ACC112 (cell line): ENCODE measurements around the gene STEAP1B.
"Not testable (repeated sequence)": the region's sequence is repeated elsewhere in the genome, so short reads cannot be mapped to it uniquely, and the experiment has no call there.

Experiments used
- H2AFZ ChIP-seq: fragments of 200-600 bp; sonication (generic); one replicate; pipeline ENCODE4 v1.6.0; 2017; ENCODE audit warnings: antibody characterized with exemption, low read length; ENCODE audit not compliant: unreplicated experiment
- H3K27ac ChIP-seq: fragments of 200-600 bp; sonication (generic); 2 replicates; pipeline ENCODE4 v1.5.1; 2014; ENCODE audit warnings: low read depth, mild to moderate bottlenecking, antibody characterized with exemption, low read length, moderate library complexity
- H3K27me3 ChIP-seq: fragments of 200-600 bp; sonication (generic); 2 replicates; pipeline ENCODE4 v1.6.1; 2014; ENCODE audit warnings: mild to moderate bottlenecking, antibody characterized with exemption, low read length, moderate library complexity, mixed read lengths; ENCODE audit not compliant: insufficient read depth
- H3K36me3 ChIP-seq: fragments of 200-600 bp; sonication (generic); 2 replicates; pipeline ENCODE4 v1.6.1; 2016; ENCODE audit warnings: mild to moderate bottlenecking, antibody characterized with exemption, low read length, moderate library complexity, mixed read lengths; ENCODE audit not compliant: insufficient read depth
- H3K4me1 ChIP-seq: fragments of 200-600 bp; sonication (generic); one replicate; pipeline ENCODE4 v1.6.1; 2016; ENCODE audit warnings: low read length, mixed read lengths; ENCODE audit not compliant: insufficient read depth, unreplicated experiment, control insufficient read depth
- H3K4me3 ChIP-seq: fragments of 200-600 bp; sonication (generic); 2 replicates; pipeline ENCODE4 v1.5.1; 2014; ENCODE audit warnings: mild to moderate bottlenecking, low read depth, low read length
- H3K79me2 ChIP-seq: fragments of 200-600 bp; sonication (generic); one replicate; pipeline ENCODE4 v1.6.0; 2016; ENCODE audit warnings: low read length; ENCODE audit not compliant: control insufficient read depth, unreplicated experiment, insufficient read depth

The STEAP1B gene

DNA sequence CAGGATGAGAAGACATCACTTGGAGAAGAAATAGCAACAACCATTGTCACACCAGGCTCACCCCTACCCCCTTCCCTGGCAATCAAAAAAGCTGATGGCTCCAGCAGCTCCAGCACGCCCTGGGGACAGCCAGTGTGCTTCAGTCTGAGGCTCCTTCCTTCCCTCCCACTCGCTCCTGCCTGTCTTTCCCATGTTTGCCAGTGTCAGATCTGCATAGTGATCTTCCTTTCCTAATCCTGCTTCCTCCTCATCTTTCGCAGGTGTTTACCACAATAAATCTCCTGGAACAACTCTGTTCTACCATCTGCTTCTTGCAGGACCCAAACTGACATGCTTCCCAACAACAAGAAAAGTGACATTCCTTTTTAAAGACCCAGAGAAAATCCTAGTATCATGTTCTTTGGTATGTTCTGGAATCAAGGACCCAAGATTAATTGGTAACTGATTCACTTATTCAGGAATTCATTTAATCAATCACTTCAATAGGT is 57.1 kb downstream of the STEAP1B start:
- Histone ChIP-seq H3K4me3 (no peak overlapping the region), H2AFZ (no peak overlapping the region), H3K27ac (no peak overlapping the region), H3K79me2 (no peaks in the 10 kb centered on the region), H3K4me1 (no peaks in the 10 kb centered on the region), H3K36me3 (no peaks in the 10 kb centered on the region; the same call in 1 of the 2 replicates), H3K27me3 (no peaks in the 10 kb centered on the region)

DNA sequence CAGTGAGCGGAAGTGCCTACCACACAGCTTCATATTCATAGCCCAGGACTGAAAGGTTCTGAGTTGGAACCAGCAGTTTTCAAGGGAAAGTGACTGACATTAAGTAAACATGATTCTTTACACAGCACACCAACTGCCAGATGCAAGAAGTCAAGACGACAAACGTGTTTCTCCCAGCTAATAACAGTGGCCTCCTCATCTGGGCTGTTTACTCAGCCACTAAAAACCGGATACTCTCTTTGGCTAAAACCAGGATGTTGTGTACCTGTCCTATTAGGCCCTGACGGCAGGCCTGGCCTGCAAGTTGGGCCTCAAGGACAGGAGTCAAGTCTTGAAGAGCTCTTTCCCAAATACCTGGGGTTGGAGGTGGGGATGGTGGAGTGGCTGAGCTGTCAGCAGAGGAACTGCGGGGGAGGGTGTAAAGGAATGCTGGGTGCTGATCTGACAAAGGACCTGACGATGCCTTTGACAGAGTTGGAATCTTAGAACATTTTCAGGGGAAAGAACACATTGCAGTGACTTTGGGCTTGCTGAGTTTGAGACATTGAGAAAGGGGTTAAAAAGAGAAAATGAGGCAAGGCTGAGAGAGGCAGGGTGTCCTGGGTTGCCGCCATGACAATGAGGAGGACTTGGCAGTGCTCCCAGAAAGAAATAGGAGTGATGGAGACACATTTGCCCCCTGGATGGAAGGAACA is 57.7 kb downstream of the STEAP1B start:
- H3K4me3 ChIP-seq = no peak overlapping the region
- no peaks in the 10 kb centered on the region for H3K79me2 ChIP-seq
- H3K27me3 ChIP-seq = no peaks in the 10 kb centered on the region
- no peaks in the 10 kb centered on the region for H3K4me1 ChIP-seq
- H3K27ac ChIP-seq = no peak overlapping the region
- H3K36me3 ChIP-seq = no peaks in the 10 kb centered on the region; the same call in 1 of the 2 replicates
- H2AFZ ChIP-seq = no peak overlapping the region

DNA sequence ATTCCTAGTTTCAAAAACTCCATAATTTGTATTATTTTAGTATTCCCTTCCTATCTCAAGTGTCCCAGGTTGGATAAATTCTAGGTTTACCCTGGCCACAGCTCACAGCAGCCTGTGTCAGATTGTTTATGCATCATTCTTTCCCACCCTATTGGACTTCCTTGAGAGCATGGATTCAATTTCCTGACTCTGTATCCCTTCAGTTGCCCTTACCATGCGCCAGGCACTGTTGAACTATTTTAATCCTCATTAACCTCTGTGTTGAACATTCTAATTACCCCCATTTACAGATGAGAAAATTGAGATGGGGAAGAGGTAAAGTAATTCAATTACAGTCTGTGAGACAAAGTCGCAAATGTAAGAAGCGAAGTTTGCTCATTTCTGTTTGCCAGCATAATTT is 58.8 kb downstream of the STEAP1B start:
- Histone ChIP-seq H3K27ac (no peak overlapping the region), H3K4me1 (no peaks in the 10 kb centered on the region)

DNA sequence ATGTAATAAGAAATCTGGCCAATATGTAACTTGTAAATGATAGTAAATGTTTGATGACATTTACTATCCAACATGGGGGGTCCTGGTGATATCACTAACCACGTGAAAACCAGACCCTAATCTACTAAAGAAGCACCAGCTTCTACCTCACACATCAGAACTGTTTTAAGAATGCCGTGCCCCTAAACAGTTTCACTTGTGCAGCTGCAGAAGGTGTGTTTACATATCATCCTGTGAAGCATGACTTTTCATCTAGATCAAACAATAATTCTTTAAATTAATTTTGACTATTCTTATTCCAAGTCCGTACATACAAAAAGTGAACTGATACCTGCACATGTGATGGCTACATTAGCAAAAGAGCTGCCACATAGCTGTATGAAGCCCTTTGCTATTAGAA is 61.0 kb downstream of the STEAP1B start:
- H3K79me2 ChIP-seq = no peaks in the 10 kb centered on the region
- no peak overlapping the region for H3K27ac ChIP-seq
- H3K36me3 ChIP-seq = no peaks in the 10 kb centered on the region; the same call in 1 of the 2 replicates
- H3K27me3 ChIP-seq = no peaks in the 10 kb centered on the region
- no peak overlapping the region for H3K4me3 ChIP-seq
- no peak overlapping the region for H2AFZ ChIP-seq
- H3K4me1 ChIP-seq = peaks cover 6% of the 10 kb centered on the region

More for the DNA sequence above, 58.8 kb downstream of the STEAP1B start:
- no peak overlapping the region for H3K4me3 ChIP-seq
- no peaks in the 10 kb centered on the region for H3K27me3 ChIP-seq
- no peaks in the 10 kb centered on the region for H3K79me2 ChIP-seq
- no peaks in the 10 kb centered on the region; the same call in 1 of the 2 replicates for H3K36me3 ChIP-seq
- no peak overlapping the region for H2AFZ ChIP-seq

DNA sequence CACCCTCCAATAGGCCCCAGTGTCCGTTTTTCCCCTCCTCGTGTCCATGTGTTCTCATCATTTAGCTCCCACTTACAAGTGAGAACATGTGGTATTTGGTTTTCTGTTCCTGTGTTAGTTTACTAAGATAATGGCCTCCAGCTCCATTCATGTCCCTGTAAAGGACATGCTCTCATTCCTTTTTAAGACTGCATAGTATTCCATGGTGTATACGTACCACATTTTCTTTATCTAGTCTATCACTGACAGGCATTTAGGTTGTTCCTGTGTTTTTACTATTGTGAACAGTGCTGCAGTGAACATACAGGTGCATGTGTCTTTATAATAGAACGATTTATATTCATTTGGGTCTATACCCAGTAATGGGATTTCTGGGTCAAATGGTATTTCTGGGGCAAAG is 63.4 kb downstream of the STEAP1B start:
- H3K4me3 ChIP-seq = not testable (repeated sequence)

DNA sequence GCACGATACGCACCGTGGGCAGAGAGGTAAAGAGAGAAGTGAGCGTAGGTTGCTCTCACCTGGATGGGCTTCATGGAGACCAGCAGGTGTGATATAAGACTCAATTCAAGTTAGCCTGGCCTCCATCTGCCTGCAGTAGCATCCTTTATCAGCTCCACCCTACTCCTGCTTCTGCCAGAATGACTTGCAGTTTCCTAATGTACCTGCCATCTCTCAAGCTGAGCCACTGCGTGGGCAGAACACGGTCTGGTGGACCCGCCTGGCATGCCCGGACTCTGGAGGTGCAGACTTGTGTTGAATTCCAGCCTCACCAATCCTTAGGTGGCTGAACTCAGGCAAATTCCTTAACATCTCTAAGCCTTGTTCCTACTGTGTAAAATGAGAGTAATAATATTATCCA is 64.3 kb downstream of the STEAP1B start:
- no peak overlapping the region for H3K4me3 ChIP-seq
- H3K27ac ChIP-seq = no peak overlapping the region
- H3K36me3 ChIP-seq = no peaks in the 10 kb centered on the region; the same call in 1 of the 2 replicates
- no peaks in the 10 kb centered on the region for H3K27me3 ChIP-seq
- H3K79me2 ChIP-seq = peaks cover 2% of the 10 kb centered on the region
- no peak overlapping the region for H2AFZ ChIP-seq
- peaks cover 18% of the 10 kb centered on the region for H3K4me1 ChIP-seq

More for the DNA sequence above, 63.4 kb downstream of the STEAP1B start:
- H3K79me2 ChIP-seq, H3K27ac ChIP-seq, H3K27me3 ChIP-seq, H2AFZ ChIP-seq, H3K36me3 ChIP-seq: not testable (repeated sequence)
- H3K4me1 ChIP-seq = peaks cover 18% of the 10 kb centered on the region

DNA sequence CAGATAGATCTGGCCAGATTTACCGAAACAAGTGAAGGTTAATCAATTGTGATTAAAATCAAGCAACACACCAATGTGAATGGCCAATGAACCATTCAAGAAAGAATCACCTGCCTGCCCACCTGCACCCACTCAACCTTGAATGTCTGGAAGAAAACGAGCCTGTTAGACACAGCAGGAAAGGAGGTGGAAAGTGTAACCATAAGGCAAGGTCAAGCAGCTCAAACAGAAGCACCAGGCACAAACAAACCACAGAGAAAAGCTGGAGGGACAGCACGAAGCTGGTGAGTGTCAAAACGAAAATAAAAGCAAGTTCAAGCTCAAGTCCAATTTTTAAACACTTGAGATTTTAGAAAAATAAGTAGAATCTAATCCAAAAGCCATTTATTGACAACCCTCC is 64.9 kb downstream of the STEAP1B start:
- Histone ChIP-seq H3K36me3 (no peaks in the 10 kb centered on the region; the same call in 1 of the 2 replicates), H3K79me2 (peaks cover 2% of the 10 kb centered on the region), H3K27ac (no peak overlapping the region), H3K27me3 (no peaks in the 10 kb centered on the region), H3K4me3 (no peak overlapping the region), H3K4me1 (peaks cover 18% of the 10 kb centered on the region), H2AFZ (no peak overlapping the region)

DNA sequence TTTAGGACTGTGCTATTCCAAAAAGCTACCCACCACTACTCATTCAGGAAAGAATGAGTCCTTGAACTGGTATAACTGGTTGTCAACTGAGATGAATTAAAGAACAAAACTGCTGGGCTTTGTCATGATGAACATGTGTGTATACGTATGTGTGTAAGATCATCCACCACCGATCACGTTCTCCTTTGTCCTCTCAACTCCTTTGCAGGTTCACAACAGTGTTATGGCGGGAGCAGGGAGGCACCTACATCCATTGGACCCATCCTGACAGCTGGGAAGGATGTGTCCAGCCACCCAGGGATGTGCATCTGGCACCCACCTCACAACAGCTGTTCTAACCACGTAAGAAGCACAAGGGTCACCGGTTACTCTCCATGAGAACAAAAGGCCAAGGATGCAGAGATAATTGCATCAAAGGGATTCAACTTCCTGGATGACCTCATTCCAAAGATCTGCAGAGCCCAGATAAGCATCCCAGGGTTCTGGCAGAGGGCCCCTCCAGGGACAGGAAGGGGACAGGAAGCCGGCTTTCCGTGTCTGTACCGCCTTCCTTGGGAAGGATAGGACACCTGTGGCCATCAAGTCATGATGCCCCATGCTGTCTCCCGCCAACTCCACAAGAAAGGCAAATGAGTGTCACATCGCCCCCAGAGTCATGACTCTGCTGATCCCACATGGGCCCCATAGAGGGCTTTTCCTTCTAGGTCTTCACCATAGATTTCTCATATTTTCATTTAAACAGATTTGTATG is 66.1 kb downstream of the STEAP1B start:
- Histone ChIP-seq H3K4me3 (no peak overlapping the region), H3K36me3 (no peaks in the 10 kb centered on the region), H3K27me3 (no peaks in the 10 kb centered on the region), H3K4me1 (peaks cover 18% of the 10 kb centered on the region), H2AFZ (no peak overlapping the region), H3K27ac (peak overlapping the region; percentile 35; the same call in 1 of the 2 replicates), H3K79me2 (peaks cover 2% of the 10 kb centered on the region)

DNA sequence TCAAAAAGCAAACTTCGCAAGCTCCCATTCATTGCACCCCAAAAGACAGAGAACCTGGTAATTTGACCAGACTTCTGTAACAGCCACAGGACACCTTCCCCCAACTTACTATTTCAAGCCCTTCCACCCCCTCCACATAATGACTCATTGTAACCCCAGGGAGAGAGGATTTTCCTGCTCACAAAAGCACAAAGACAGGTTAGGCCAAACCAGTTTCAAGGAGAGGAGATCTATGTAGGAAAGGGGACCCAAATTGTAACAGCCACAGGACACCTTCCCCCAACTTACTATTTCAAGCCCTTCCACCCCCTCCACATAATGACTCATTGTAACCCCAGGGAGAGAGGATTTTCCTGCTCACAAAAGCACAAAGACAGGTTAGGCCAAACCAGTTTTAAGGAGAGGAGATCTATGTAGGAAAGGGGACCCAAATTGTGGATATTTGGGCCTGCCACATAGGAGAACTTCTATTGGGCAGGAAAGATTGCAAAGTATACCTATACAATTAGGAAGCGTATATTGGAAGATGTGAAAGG is 66.8 kb downstream of the STEAP1B start:
- H2AFZ ChIP-seq, H3K79me2 ChIP-seq, H3K36me3 ChIP-seq, H3K4me3 ChIP-seq, H3K27me3 ChIP-seq: not testable (repeated sequence)
- peak overlapping the region; percentile 35; the same call in 1 of the 2 replicates for H3K27ac ChIP-seq
- H3K4me1 ChIP-seq = peaks cover 18% of the 10 kb centered on the region

DNA sequence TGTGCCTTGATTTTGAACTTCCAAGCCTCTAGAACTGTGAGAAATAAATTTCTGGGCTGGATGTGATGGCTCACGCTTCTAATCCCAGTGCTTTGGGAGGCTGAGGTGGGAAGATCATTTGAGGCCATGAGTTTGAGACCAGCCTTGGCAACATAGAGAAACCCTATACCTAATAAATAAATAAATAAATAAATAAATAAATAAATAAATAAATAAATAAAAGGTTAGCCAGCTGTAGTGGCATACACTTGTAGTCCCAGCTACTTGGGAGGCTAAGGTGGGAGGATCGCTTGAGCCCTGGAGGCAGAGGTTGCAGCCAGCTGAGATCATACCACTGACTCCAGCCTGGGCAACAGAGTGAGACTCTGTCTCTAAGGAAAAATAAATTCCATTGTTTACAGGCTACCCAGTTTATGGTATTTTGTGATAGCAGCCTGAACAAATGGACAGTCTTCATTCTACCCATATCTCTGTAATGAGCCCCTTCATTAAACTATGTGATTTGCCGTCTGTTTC is 67.7 kb downstream of the STEAP1B start:
- Histone ChIP-seq H2AFZ (no peak overlapping the region), H3K36me3 (no peaks in the 10 kb centered on the region), H3K4me1 (peaks cover 18% of the 10 kb centered on the region), H3K79me2 (peaks cover 2% of the 10 kb centered on the region), H3K4me3 (no peak overlapping the region), H3K27me3 (no peaks in the 10 kb centered on the region), H3K27ac (no peak overlapping the region)
